ENCODE data around the gene CREB3L1. TPM values are rescaled to one million over a fixed set of nuclear protein-coding genes. Genes with fewer than 3 reads are reported as not detected.

CREB3L1 gene
- total RNA-seq, 5 donors from 2014 or later (not counting 1 experiment from before 2014, with no cell fraction given): 0.38 to 0.72 (median 0.38) TPM; not detected in 2

- H3K4me1 Mint-ChIP-seq: peaks cover 81 to 87% (median 87%) of the 10 kb centered on the region in 3 donors
- 0% methylated on average over 6 of the region's 10 CpGs for WGBS (ENCODE audit: insufficient coverage)
- Histone ChIP-seq H3K27me3 (replicated peaks in 1 of 2; ENCODE audit: control insufficient read depth in 2 of 2, extremely low read depth in 1 of 2, insufficient read depth in 2 of 2, low read length in 1 of 2) (peaks cover 0 to 3% of the 10 kb centered on the region in 2 experiments), H3K36me3 (ENCODE audit: control insufficient read depth in 2 of 2, extremely low read depth in 1 of 2, insufficient read depth in 1 of 2, low read length in 1 of 2) (peaks cover 0 to 10% of the 10 kb centered on the region in 2 donors), H3K4me1 (ENCODE audit: control insufficient read depth in 1 of 2, extremely low read depth in 1 of 2, insufficient read depth in 2 of 2, low read length in 2 of 2) (peaks cover 64 to 84% of the 10 kb centered on the region in 2 experiments), H3K27ac (ENCODE audit: low read length) (peak overlapping the region; percentile 6), H3K9me3 (no peaks in the 10 kb centered on the region), H3K4me3 (ENCODE audit: control insufficient read depth in 1 of 2, extremely low read depth in 1 of 2, low read length in 1 of 2) (peak overlapping the region; percentile 56 to 85)
- peak overlapping the region; percentile 88 for H3K27ac Mint-ChIP-seq
- H3K27me3 Mint-ChIP-seq: no peaks in the 10 kb centered on the region
- H3K36me3 Mint-ChIP-seq: no peaks in the 10 kb centered on the region
- peak in 2 of 35 experiments; percentile 31 to 51 for DNase-seq
- no peaks in the 10 kb centered on the region for H3K9me3 Mint-ChIP-seq
- ATAC-seq (replicated peaks in 1 of 4): no peak
- peak overlapping the region; percentile 81 to 85 (median 83) for H3K4me3 Mint-ChIP-seq
- ChIA-PET CTCF (interaction anchor here in 1 of 2 donors (0.6 kb wide), 1 partner anchor 11 kb away, joined by 3 read pairs; no protein-coding TSS in a partner anchor), POLR2A (interaction anchor here in 1 of 2 donors (1.0 to 1.1 kb wide), 2 partner anchors 12 to 13 kb away, joined by 3 read pairs; no protein-coding TSS in a partner anchor)
Measured at GRCh38 chr11:46345881-46346484, 68.5 kb downstream of the CREB3L1 start.

- 3% methylated on average over 80 of the region's 80 CpGs for WGBS (ENCODE audit: insufficient coverage)
- Mint-ChIP-seq H3K36me3 (no peaks in the 10 kb centered on the region), H3K4me1 (peaks cover 81 to 87% (median 87%) of the 10 kb centered on the region in 3 donors), H3K27ac (peak within 1 kb of the TSS; percentile 97 to 98), H3K27me3 (no peaks in the 10 kb centered on the region), H3K9me3 (no peaks in the 10 kb centered on the region), H3K4me3 (peak within 1 kb of the TSS; percentile 85 to 94 (median 91))
- H3K9me3 ChIP-seq: no peaks in the 10 kb centered on the region
- peaks cover 64 to 87% of the 10 kb centered on the region in 2 experiments for H3K4me1 ChIP-seq (ENCODE audit: control insufficient read depth in 1 of 2, extremely low read depth in 1 of 2, insufficient read depth in 2 of 2, low read length in 2 of 2)
- DNase-seq (peak; percentile 76 to 96 (median 86)), ATAC-seq (replicated peaks in 1 of 4) (peak; percentile 68 to 84 (median 74))
- H3K4me3 ChIP-seq (ENCODE audit: control insufficient read depth in 1 of 2, extremely low read depth in 1 of 2, low read length in 1 of 2): peak within 1 kb of the TSS; percentile 89 to 94
- CTCF ChIA-PET: interaction anchor here in 1 of 2 donors (0.6 to 3.1 kb wide), 3 partner anchors 11 to 13 kb away, joined by 3 to 13 read pairs (median 3); no protein-coding TSS in a partner anchor
- peaks cover 0 to 15% of the 10 kb centered on the region in 2 donors for H3K36me3 ChIP-seq (ENCODE audit: control insufficient read depth in 2 of 2, extremely low read depth in 1 of 2, insufficient read depth in 1 of 2, low read length in 1 of 2)
- H3K27ac ChIP-seq (ENCODE audit: low read length): peak within 1 kb of the TSS; percentile 63
- POLR2A ChIA-PET: no interaction called here
- H3K27me3 ChIP-seq (replicated peaks in 1 of 2; ENCODE audit: control insufficient read depth in 2 of 2, extremely low read depth in 1 of 2, insufficient read depth in 2 of 2, low read length in 1 of 2): peaks cover 0 to 3% of the 10 kb centered on the region in 2 experiments
Measured at GRCh38 chr11:46346886-46347636, 69.6 kb downstream of the CREB3L1 start, which contains the start of gene DGKZ. TSS of gene DGKZ (plus strand) at chr11:46347463. CDS start at chr11:46347660, 197 bp downstream.

- Histone ChIP-seq H3K4me3 (ENCODE audit: control insufficient read depth in 1 of 2, extremely low read depth in 1 of 2, low read length in 1 of 2) (peak overlapping the region; percentile 89 to 94), H3K9me3 (no peaks in the 10 kb centered on the region), H3K4me1 (ENCODE audit: control insufficient read depth in 1 of 2, extremely low read depth in 1 of 2, insufficient read depth in 2 of 2, low read length in 2 of 2) (peaks cover 65 to 87% of the 10 kb centered on the region in 2 experiments), H3K27me3 (replicated peaks in 1 of 2; ENCODE audit: control insufficient read depth in 2 of 2, extremely low read depth in 1 of 2, insufficient read depth in 2 of 2, low read length in 1 of 2) (peaks cover 0 to 3% of the 10 kb centered on the region in 2 experiments), H3K36me3 (ENCODE audit: control insufficient read depth in 2 of 2, extremely low read depth in 1 of 2, insufficient read depth in 1 of 2, low read length in 1 of 2) (peaks cover 0 to 17% of the 10 kb centered on the region in 2 donors), H3K27ac (ENCODE audit: low read length) (peak overlapping the region; percentile 63)
- Mint-ChIP-seq H3K4me3 (peak overlapping the region; percentile 85 to 94 (median 91)), H3K27me3 (no peaks in the 10 kb centered on the region), H3K27ac (peak overlapping the region; percentile 97 to 98), H3K4me1 (peaks cover 80 to 87% (median 86%) of the 10 kb centered on the region in 3 donors), H3K36me3 (no peaks in the 10 kb centered on the region), H3K9me3 (no peaks in the 10 kb centered on the region)
- DNase-seq: peak in 2 of 35 experiments; percentile 30 to 36
- ChIA-PET POLR2A (no interaction called here), CTCF (interaction anchor here (1.2 to 3.1 kb wide), 6 partner anchors 10 to 21 kb away, joined by 3 to 13 read pairs (median 6); no protein-coding TSS in a partner anchor)
- ATAC-seq (replicated peaks in 1 of 4): no peak
- 4% methylated on average over 60 of the region's 63 CpGs for WGBS (ENCODE audit: insufficient coverage)
Measured at GRCh38 chr11:46347637-46348311, 70.3 kb downstream of the CREB3L1 start.

GRCh38 chr11:46348566-46349401 lies 71.3 kb downstream of the CREB3L1 start:
- WGBS (ENCODE audit: insufficient coverage): under 1% methylated on average over 10 of the region's 18 CpGs
- ChIA-PET POLR2A (interaction anchor here (0.6 to 1.4 kb wide), 4 partner anchors 9 to 12 kb away, joined by 3 to 5 read pairs (median 4); no protein-coding TSS in a partner anchor), CTCF (interaction anchor here (0.8 to 3.1 kb wide), 9 partner anchors 9 to 105 kb away, joined by 3 to 18 read pairs (median 5); no protein-coding TSS in a partner anchor)
- ATAC-seq (replicated peaks in 1 of 4): peak; percentile 29 to 62 (median 44)
- Mint-ChIP-seq H3K9me3 (no peaks in the 10 kb centered on the region), H3K27ac (peak overlapping the region; percentile 97 to 98), H3K27me3 (no peaks in the 10 kb centered on the region), H3K4me1 (peaks cover 80 to 86% (median 86%) of the 10 kb centered on the region in 3 donors), H3K36me3 (no peaks in the 10 kb centered on the region), H3K4me3 (peak overlapping the region; percentile 85 to 94 (median 91))
- Histone ChIP-seq H3K36me3 (ENCODE audit: control insufficient read depth in 2 of 2, extremely low read depth in 1 of 2, insufficient read depth in 1 of 2, low read length in 1 of 2) (peaks cover 0 to 21% of the 10 kb centered on the region in 2 donors), H3K27me3 (replicated peaks in 1 of 2; ENCODE audit: control insufficient read depth in 2 of 2, extremely low read depth in 1 of 2, insufficient read depth in 2 of 2, low read length in 1 of 2) (peaks cover 0 to 3% of the 10 kb centered on the region in 2 experiments), H3K4me1 (ENCODE audit: control insufficient read depth in 1 of 2, extremely low read depth in 1 of 2, insufficient read depth in 2 of 2, low read length in 2 of 2) (peaks cover 66 to 90% of the 10 kb centered on the region in 2 experiments), H3K4me3 (ENCODE audit: control insufficient read depth in 1 of 2, extremely low read depth in 1 of 2, low read length in 1 of 2) (peak overlapping the region; percentile 89 to 94), H3K27ac (ENCODE audit: low read length) (peak overlapping the region; percentile 63), H3K9me3 (no peaks in the 10 kb centered on the region)
- peak in 34 of 35 experiments; percentile 34 to 81 (median 56) for DNase-seq

GRCh38 chr11:46350695-46351094 lies 73.2 kb downstream of the CREB3L1 start:
- Mint-ChIP-seq H3K27me3 (no peaks in the 10 kb centered on the region), H3K4me3 (peak overlapping the region; percentile 45 to 85 (median 74)), H3K4me1 (peaks cover 76 to 84% (median 83%) of the 10 kb centered on the region in 3 donors), H3K9me3 (no peaks in the 10 kb centered on the region), H3K27ac (peak overlapping the region; percentile 93 to 98), H3K36me3 (peaks cover 3% of the 10 kb centered on the region)
- peaks cover 0 to 31% of the 10 kb centered on the region in 2 donors for H3K36me3 ChIP-seq (ENCODE audit: control insufficient read depth in 2 of 2, extremely low read depth in 1 of 2, insufficient read depth in 1 of 2, low read length in 1 of 2)
- DNase-seq (no peak), ATAC-seq (replicated peaks in 1 of 4) (no peak)
- CTCF ChIA-PET: interaction anchor here (0.5 to 2.5 kb wide), 3 partner anchors 10 to 18 kb away, joined by 3 to 18 read pairs (median 4); no protein-coding TSS in a partner anchor
- peak overlapping the region; percentile 66 for H3K27ac ChIP-seq (ENCODE audit: low read length)
- no peaks in the 10 kb centered on the region for H3K9me3 ChIP-seq
- peaks cover 59 to 92% of the 10 kb centered on the region in 2 experiments for H3K4me1 ChIP-seq (ENCODE audit: control insufficient read depth in 1 of 2, extremely low read depth in 1 of 2, insufficient read depth in 2 of 2, low read length in 2 of 2)
- WGBS (ENCODE audit: insufficient coverage): 60% methylated on average over 2 of the region's 3 CpGs
- H3K27me3 ChIP-seq (replicated peaks in 1 of 2; ENCODE audit: control insufficient read depth in 2 of 2, extremely low read depth in 1 of 2, insufficient read depth in 2 of 2, low read length in 1 of 2): peaks cover 0 to 3% of the 10 kb centered on the region in 2 experiments
- H3K4me3 ChIP-seq (ENCODE audit: control insufficient read depth in 1 of 2, extremely low read depth in 1 of 2, low read length in 1 of 2): peak overlapping the region; percentile 6 to 25
- POLR2A ChIA-PET: interaction anchor here in 1 of 2 donors (0.7 kb wide), 1 partner anchor 898 kb away, joined by 11 read pairs; the partner anchor contains the start of gene ACP2

All from T-cell (primary cell).